Measurements from ENCODE around the gene SMTNL2.
"Not testable (repeated sequence)": the region's sequence is repeated elsewhere in the genome, so short reads cannot be mapped to it uniquely, and the experiment has no call there.

GRCh38 chr17:4638766-4639165 lies 54.4 kb downstream of the SMTNL2 start:
- TF ChIP-seq, protein P1, sequence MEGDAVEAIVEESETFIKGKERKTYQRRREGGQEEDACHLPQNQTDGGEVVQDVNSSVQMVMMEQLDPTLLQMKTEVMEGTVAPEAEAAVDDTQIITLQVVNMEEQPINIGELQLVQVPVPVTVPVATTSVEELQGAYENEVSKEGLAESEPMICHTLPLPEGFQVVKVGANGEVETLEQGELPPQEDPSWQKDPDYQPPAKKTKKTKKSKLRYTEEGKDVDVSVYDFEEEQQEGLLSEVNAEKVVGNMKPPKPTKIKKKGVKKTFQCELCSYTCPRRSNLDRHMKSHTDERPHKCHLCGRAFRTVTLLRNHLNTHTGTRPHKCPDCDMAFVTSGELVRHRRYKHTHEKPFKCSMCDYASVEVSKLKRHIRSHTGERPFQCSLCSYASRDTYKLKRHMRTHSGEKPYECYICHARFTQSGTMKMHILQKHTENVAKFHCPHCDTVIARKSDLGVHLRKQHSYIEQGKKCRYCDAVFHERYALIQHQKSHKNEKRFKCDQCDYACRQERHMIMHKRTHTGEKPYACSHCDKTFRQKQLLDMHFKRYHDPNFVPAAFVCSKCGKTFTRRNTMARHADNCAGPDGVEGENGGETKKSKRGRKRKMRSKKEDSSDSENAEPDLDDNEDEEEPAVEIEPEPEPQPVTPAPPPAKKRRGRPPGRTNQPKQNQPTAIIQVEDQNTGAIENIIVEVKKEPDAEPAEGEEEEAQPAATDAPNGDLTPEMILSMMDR (IDR thresholded peaks at IDR 0.05; ENCODE audit: low read length) = not testable (repeated sequence)
- not testable (repeated sequence) for TF ChIP-seq EZH2 (IDR thresholded peaks at IDR 0.05; ENCODE audit: borderline replicate concordance, low read length)

Measured in OCI-LY1 (cell line).